Inflammatory macrophage treated with lipopolysaccharide for 4 hours (primary cell): ENCODE measurements around the gene ZNF282.

Source experiments
- DNase-seq: peaks from one replicate; pipeline ENCODE4 v3.0.0-alpha.2; 2020

The ZNF282 gene

DNA sequence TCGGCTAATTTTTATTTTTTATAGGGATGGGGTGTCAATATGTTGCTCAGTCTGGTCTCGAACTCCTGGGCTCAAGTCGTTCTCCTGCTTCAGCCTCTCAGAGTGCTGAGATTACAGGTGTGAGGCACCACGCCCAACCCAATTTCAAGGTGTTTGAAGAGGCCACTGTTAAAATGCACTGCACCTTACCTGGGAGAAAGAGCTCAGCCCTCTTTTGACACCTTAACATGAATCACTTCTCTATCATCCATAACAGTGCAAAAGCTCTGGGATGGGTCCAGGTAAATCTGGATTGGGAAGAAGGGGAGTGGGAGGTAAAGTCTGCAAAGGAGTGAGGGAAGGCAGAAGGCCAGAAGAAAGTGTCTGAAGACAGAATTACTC lies 557 bp upstream of the ZNF282 start:
- no peak for DNase-seq

DNA sequence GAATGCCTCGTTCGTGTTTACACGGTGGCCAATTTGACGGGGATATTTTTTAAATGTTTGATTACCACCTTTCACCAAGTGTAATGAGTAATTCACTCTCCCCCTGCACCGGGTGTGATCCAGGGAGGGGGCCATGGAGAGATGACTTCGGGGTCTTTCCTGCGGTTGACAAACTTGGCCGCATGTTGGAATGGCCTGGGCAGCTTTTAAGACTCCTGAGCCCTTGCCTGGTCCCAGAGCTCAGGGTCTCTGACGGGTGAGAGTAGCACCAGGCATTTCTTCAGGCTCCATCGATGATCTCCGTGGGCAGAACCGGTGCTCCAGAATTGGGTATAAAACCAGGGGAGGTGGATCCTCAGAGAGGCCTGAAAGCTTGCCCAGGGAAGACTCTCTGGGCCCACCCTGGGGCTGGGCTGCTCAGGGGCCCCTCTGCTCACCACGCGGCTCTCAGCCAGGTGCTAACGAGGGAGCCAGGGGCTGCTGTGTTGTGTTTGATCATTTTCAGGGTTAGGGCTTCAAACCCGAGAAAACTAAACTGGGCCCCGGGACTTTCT lies 882 bp downstream of the ZNF282 start:
- DNase-seq: no peak

DNA sequence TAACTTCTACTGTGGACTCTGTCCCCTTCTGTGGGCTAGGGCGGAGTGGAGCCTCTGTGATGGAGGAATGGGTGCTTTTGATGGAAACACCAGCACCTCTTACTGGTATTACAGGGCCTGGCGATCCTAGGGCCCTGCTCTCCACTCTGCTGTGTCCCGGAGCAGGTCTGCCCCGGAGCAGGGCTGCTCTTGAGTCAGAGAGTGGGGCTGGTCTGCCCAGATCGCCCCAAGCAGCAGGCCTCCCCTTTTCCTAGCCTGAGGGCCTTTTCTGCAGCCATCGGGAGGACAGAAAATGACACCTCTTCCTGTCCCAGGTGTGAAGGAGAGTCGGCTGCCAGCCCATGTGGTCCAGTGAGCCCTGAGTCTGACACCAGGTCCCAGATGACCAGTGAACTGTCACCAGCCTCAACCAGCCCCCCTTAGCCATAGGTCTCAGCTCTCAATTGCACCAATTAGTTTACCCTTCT lies 1.4 kb downstream of the ZNF282 start:
- DNase-seq: no peak

DNA sequence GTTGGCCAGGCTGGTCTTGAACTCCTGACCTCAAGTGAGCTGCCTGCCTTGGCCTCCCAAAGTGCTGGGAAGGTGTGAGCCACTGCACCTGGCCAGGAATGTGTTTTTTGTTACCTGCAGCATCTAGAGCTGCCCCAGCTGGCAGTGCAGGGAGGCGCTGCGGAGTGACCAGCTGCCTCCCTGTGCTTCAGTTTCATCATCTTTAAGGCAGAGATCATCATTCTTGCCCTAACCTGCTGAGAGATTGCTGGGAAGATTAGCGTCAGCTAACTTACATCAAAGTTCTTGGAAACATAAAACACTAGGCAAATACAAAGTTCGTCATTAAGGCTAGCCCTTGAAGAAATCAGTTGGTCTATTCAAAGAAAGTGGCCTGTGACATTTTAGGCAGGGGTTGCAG lies 2.3 kb downstream of the ZNF282 start:
- DNase-seq: no peak

DNA sequence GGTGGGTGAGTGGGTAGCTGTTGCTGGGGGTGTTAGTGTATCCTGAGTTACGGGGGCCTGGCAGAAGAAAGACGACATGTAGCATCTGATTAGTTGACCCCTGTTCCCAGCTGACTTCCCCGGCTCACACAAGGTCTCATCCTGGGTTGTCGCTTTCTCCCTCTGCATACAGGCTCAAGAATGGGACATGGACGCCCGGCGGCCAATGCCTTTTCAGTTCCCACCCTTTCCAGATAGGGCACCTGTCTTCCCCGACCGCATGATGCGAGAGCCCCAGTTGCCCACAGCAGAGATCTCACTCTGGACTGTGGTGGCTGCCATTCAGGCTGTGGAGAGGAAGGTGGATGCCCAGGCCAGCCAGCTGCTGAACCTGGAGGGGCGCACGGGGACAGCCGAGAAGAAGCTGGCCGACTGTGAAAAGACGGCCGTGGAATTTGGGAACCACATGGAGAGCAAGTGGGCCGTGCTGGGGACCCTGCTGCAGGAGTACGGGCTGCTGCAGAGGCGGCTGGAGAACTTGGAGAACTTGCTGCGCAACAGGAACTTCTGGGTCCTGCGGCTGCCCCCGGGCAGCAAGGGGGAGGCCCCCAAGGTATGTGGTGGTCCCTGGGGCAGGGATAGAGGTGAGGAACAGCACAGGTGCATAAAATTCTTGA lies 2.9 kb downstream of the ZNF282 start:
- DNase-seq: no peak

DNA sequence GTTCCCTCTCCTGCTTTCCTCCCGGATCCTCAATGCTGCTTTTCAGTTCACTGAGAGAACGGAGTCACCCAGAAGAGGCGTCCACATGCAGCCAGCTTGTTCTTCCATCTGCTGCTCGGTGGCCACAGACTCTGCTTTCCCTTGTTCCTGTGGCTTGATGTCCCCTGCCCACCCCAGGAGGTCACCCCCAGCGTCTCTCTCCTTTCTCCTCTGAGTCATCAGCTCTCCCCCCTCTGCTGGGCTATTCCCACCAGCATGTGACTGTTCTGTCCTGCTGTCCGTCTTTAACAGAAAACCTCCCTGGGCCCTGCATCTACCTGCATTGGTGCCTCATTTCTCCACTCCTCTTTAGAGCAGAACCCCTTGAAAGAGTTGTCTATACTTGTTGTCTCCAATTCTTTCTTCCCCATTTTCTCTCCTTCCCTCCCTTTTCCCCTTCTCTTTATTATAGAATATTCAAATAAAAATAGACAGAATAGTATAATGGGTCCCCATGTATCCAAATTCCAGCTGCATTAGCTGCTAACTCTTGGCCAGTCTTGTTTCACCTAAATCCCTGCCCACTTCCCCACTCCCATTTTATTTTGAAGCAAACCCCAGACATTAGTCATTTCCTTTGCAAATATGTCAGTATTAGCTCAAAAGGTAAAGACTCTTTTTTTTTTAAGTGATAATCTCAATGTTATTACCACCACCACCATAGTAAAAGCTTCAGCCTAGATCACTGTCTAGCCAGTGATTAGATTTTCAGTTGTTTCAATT lies 4.1 kb downstream of the ZNF282 start:
- no peak for DNase-seq

DNA sequence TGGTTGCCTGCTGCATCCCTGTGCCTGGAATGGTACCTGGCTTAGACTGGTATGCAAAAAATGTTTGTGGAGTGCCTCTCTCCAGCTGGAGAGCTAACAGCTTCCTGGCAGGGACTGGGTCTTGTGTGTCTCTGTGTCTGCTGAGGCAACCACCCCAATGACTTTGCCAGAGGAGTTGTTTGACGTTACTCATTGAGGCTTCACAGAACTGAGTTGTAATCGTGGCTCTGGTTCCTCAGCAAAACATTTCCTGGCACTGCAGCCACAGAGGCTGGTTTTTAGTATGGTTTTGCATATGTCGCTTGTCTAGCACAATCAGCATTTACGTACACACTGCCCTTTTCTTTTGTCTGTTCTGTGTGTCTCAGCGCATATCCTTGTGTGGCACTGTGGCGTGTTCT lies 7.5 kb downstream of the ZNF282 start:
- no peak for DNase-seq

DNA sequence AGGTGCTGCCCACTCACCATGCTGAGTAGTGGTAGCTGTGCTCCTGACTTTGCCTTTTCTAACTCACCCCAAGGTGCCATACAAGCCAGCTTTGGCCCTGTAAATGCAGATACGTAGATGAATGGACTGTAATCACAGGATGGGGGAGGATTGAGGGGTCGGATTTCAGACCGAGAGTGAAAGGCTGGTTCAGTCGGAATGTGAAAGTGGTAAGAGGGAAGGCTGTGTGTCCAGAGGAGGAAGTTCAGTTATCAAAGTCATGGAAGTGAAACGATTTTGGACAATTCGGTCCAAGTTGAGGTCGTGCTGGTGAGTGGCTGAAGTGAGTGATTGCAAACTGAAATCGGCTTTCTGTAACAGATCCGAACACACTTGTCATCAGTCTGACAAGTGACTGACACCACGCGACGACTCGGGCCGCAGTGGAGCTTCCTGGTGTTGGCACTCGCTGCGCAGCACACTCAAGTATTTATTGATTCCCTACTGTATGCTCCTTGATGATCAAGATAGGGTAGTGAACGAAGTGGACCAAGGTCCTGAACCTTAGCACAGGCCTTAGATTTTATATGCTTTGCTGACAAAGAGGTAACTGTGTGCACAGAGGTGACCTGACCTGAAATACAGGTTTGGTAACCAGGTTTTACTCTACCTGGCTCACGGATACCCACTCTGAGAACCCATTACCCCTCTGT lies 10.5 kb downstream of the ZNF282 start:
- DNase-seq: no peak

DNA sequence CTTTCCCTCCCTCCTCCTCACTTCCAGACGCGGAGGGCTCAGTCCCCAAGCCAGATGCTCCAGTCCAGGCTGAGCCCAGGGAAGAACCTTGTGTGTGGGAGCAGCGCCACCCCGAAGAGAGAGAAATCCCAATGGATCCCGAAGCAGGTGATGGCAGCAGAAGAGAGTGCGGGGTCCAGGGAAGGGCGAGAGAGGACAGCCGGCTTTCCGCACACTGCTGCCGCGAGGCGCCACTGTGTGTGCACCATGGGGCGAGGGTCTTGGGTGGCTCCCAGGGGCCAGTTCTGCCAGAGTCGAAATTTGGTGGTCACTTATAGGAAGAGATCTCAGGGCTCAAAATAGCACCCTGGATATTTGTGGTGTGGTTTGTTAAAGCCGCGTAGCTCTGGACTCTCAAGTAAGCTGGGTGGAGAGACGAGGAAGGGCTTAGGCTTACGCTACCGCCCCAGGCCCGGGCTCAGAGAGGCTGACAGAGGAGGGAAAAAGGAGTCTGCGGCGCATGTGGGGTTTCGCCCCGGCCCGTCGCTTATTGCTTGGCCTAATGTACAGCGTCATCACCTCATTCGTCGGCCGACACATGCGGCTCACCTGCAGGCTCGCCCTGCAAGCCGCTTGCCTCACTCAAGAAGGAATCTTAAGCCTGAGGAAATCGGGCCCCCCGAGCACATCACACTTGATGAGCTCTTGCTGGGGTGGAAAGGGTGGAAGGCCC lies 12.1 kb downstream of the ZNF282 start:
- no peak for DNase-seq

DNA sequence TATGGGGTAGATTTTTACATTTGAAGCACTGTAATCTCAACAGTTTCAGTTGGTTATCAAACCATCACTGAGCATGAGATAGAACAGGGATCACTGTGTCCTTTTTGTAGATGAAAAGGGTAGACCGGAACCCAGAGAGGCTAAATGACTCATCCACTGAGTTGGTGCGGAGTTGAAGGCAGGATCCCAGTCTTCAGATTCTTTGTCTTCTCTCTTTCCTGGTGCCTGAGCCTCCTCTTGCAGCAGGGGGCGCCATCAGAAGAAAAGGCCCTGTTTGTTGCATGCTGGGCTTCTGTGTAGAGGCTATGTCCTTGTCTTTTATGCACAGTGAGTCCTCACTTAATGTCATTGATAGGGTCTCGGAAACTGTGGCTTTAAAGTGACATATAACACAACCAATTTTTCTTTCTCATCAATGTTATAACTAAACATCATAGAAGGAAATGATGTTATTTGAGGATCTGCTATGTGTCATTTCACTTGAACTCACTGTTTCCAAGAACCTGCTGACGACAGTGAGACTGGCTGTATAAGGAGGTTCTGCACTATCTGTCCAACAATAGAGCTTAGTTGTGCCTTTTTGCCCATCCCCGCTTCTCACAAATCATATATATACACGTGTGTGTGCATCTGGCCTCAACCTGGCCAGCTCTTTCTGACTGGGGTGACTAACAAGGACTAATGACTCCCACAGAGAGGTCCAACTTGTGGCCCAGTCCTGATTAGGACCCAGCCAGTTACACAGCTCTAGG lies 14.3 kb downstream of the ZNF282 start:
- peak; percentile 33 for DNase-seq

DNA sequence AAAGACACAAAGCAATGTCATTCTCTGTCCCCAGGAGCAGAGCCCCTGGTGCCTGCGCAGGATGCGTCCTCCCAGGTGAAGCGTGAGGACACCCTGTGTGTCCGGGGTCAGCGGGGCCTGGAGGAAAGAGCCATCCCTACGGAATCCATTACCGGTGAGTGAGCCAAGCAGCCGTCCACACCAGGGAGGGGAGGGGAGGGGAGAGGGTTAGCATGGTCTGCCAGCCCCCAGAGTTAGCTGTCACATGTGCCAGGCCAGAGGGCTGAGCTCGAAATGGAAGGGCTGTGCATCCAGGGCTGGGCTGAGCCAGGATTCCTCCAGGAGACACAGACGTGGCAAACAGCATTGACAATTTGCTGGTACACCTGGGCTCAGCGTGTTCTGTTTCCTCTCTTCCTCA lies 15.2 kb downstream of the ZNF282 start:
- no peak for DNase-seq

DNA sequence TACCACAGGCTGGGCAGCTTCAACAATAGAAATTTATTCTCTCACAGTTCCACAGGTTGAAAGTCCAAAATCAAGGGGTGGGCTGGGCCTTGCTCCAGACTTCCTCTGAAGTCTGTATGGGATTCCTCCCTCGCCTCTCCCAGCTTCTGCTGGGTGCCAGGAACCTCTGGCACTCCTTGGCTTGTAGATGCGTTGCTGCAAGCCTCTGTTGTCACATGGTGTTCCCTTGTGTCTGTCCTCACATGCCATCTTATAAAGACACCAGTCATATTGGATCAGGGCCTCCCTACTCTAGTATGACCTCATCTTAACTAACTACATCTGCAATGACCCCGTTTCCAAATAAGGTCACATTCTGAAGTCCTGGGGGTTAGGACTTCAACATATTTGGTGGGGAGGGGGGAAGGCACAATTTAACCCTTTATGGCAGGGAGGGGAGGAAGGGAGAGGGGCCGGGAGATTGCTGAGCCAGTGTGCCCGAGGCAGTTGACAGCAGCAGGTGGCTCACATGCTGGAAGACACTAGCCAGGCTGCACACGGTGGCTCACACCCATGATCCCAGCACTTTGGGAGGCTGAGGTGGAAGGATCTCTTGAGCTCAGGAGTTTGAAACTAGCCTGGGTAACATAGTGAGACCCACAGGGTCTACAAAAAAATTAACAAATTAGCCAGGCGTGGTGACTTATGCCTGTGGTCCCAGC lies 18.8 kb downstream of the ZNF282 start:
- no peak for DNase-seq

DNA sequence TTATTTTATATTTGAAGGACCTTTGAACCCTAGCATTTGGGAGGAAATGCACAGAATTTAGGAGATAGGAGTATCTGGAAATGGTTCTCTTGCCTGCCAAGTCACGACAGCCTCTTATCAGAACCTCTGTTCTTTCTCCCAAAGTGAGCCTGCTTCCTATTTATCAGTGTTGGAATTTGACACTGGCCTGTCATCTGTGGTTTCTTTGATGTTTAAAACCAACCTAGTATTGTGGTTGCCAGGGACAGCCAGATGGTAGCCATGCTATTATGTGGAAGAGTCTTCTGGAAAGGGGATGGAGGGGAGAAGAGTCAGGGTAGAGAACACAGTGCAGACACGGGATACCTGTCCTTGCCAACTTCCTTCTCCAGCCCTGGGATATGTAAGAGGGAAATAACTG lies 21.1 kb downstream of the ZNF282 start:
- DNase-seq: no peak

DNA sequence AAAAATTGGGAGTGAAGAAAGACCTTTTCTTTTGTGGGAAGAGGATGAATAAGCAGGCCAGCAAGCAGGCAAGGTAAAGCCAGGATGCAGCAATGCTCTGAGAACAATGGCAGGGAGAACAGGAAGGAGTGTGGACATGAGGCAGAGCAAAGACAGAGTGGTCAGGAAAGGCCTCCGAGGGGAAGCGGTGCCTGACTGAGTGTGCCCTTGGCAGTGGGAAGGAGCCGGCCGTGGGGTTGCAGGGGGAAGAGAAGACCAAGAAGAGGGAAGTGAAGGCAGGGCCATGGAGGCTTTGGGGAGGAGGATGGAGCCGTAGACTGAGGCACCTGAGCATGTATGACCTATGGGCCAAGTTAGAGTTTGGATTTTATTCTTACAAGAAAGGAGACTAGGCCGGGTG lies 22.2 kb downstream of the ZNF282 start:
- DNase-seq: no peak

DNA sequence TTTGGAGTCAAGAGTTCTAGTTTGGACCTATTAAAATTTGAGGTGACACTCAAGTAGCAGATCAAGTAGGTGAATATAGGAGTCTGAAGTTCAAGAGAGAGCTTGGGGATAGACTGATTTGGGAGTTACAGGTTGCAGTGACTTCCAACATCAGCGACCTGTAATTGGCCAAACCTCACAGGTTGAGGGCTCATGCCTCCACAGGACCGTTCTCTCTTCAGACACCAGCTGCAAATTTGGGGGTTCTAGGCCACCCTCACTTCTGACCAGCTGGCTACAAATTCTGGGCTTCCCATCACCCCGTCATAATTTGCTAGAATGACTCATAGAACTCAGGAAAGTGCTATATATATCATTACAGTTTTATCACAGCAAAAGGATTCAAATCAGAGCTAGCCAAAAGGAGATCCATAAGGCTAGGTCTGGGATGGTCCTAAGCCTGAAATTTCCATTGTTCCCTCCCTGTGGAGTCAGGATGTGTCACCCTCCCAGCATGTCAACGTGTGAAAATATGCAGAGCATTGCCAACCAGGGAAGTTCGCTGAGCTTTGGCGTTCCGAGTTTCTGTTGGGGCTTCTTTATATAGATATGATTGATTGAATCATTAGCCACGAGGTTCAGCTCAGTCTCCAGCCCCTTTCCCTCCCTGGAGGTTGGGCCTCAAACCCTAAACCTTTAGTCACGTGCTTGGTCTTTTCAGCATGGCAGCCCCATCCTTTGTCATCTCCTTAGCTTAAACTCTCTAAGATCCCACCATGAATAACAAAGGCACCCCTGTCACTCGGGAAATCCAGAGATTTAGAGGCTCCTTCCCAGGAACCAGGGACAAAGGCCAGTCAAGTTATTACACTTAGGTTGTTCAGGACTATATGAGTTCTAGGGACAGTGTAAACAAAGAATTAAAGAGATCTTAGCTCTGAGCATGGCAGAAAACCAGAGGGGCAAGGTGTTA lies 23.4 kb downstream of the ZNF282 start:
- DNase-seq: no peak

DNA sequence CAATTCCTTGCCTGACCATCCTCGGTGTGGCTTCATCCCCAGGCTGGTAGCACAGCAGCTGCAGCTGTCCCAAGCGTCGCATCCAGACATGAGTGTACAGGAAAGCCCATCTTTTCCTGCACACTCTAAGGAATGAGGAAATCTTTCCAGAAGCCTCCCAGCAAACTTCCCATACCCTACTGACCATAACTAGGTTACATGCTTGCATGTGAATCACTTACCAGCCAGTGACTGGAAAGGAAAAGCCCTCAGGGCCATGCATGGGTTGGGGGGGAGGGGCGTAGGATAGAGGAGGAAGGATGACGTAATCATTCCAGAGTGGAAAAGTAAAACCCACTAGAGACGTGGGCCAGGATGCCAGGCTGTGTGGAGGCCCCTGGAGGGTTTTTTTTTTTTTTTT lies 25.2 kb downstream of the ZNF282 start:
- no peak for DNase-seq

DNA sequence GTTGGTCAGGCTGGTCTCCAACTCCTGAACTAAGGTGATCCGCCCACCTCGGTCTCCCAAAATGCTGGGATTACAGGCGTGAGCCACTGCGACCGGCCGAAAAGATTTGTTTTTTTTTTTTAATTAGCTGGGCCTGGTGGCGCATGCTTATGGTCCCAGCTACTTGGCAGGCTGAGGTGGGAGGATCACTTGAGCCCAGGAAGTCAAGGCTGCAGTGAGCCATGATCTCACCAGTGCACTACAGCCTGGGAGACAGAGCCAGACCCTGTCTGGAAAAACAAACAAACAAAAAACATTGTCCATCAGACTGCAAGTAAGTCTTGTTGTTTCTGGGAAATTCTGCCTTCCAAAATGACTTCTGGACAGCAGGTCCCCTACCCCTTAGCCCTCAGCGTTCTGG lies 27.8 kb downstream of the ZNF282 start:
- DNase-seq: no peak

DNA sequence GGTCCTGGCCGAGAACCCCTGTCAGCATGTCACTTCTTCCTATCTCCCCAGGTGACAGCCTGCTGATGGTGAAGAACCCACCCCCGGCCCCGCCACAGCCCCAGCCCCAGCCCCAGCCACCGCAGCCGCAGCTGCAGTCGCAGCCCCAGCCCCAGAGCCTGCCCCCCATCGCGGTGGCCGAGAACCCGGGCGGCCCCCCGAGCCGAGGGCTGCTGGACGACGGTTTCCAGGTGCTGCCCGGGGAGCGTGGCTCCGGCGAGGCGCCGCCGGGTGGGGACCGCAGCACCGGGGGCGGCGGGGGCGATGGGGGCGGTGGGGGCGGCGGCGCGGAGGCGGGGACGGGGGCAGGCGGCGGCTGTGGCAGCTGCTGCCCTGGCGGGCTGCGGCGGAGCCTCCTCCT lies 28.4 kb downstream of the ZNF282 start:
- no peak for DNase-seq

DNA sequence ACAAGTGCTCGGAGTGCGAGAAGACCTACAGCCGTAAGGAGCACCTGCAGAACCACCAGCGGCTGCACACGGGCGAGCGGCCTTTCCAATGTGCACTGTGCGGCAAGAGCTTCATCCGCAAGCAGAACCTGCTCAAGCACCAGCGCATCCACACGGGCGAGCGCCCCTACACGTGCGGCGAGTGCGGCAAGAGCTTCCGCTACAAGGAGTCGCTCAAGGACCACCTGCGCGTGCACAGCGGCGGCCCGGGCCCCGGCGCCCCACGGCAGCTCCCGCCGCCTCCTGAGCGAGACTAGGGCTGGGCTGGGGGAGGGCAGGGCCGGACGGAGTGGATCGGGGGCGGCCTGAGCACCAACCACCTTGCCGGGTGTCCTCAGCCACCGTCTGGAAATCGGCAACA lies 29.0 kb downstream of the ZNF282 start:
- DNase-seq: no peak

DNA sequence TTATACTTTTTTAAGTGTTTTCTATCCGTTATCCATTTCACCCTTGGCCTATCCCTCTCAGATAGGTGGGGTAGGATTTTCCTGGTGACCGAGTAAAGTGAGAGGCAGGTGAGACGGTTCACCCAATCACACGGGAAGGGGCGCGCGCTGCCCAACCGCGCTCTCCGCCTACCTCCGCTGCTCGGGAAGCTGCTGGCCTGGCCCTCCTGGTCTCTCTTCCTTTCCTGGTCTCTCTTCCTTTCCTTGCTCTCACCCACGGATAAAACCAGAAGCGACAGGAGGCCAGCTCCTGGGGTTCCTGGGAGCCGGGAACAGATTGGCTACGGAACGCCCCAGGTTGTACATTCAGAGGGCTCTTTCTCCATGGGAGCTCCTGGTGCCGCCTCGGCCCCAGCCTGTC lies 29.8 kb downstream of the ZNF282 start:
- DNase-seq: no peak

DNA sequence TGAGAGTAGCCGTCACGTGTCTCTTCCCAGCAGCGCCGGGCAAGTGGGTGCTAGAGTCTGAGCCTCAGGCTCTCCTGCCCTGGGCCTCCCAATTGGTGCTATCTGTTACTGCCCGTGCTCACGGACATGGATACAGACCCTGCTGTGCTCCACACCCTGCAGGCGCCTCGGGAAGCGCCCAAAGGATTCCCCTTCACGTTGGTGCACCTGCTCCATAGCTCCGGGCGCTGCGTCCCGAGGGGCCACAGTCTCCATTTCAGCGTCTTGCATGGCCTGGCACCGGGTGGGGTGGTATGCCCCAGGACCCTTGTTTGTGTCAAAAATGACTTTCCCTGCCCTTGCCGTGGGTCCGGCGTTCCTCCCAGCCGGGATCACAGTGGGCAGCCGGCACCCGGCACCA lies 30.3 kb downstream of the ZNF282 start:
- no peak for DNase-seq
